ENCODE measurements around the gene COL7A1. TPM values are rescaled to one million over a fixed set of nuclear protein-coding genes. Genes with fewer than 3 reads are reported as not detected.

The COL7A1 gene
- total and polyA plus RNA-seq, 12 donors = 0.35 to 66.9 (median 3.1) TPM

- intact Hi-C loops (cut with DNase I) = no loop called here
- TF ChIP-seq POLR2A (IDR thresholded peaks at IDR 0.05) (no peak), CTCF (IDR thresholded peaks at IDR 0.05) (no peak)
Measured at GRCh38 chr3:48637305-48637704, 42.2 kb upstream of the COL7A1 start.

GRCh38 chr3:48636149-48636655 is 41.1 kb upstream of the COL7A1 start:
- peak overlapping the region in 3 of 4 donors; percentile 48 to 90 (median 89) for H3K4me3 ChIP-seq
- 33 to 43% (median 37%) methylated on average over 9 to 10 of the region's 10 CpGs for WGBS, 4 donors

More at GRCh38 chr3:48637305-48637704, 42.2 kb upstream of the COL7A1 start:
- no peak for DNase-seq
- no peak overlapping the region for H3K27ac ChIP-seq
- H3K4me1 ChIP-seq (replicated peaks in 1 of 2) = peaks cover 13 to 24% of the 10 kb centered on the region in 2 donors
- H3K4me3 ChIP-seq = no peak overlapping the region
- 59 to 71% (median 69%) methylated on average over 4 to 6 of the region's 6 CpGs for WGBS, 4 donors
- H3K9me3 ChIP-seq (replicated peaks in 1 of 3) = no peaks in the 10 kb centered on the region
- peaks cover 0 to 13% of the 10 kb centered on the region in 2 donors for H3K36me3 ChIP-seq (replicated peaks in 1 of 2)
- H3K27me3 ChIP-seq = no peaks in the 10 kb centered on the region

GRCh38 chr3:48635222-48636021 is 40.3 kb upstream of the COL7A1 start, which contains the start of gene SLC26A6:
SLC26A6 (minus strand) TSS chr3:48635461; CDS start chr3:48635393, 68 bp downstream.
- Histone ChIP-seq H3K4me3 (peak within 1 kb of the TSS; percentile 71 to 90 (median 80)), H3K27ac (peak within 1 kb of the TSS in 4 of 5 donors; percentile 65 to 88 (median 78)), H3K9me3 (replicated peaks in 1 of 3) (no peaks in the 10 kb centered on the region), H3K4me1 (replicated peaks in 1 of 2) (peaks cover 13 to 24% of the 10 kb centered on the region in 2 donors), H3K27me3 (no peaks in the 10 kb centered on the region), H3K36me3 (replicated peaks in 1 of 2) (peaks cover 0 to 15% of the 10 kb centered on the region in 2 donors)
- TF ChIP-seq POLR2A (IDR thresholded peaks at IDR 0.05) (peak; percentile 47 to 83), CTCF (IDR thresholded peaks at IDR 0.05) (peak; percentile 12 to 61 (median 48))
- DNase-seq = peak; percentile 95 to 98 (median 97)
- 0 to 1% (median 0%) methylated on average over 10 to 68 of the region's 68 CpGs for WGBS, 4 donors
- intact Hi-C loops (cut with DNase I) = no loop called here

More at GRCh38 chr3:48636149-48636655, 41.1 kb upstream of the COL7A1 start:
- H3K27me3 ChIP-seq = no peaks in the 10 kb centered on the region
- H3K36me3 ChIP-seq (replicated peaks in 1 of 2) = peaks cover 0 to 15% of the 10 kb centered on the region in 2 donors
- H3K27ac ChIP-seq = peak overlapping the region in 3 of 5 donors; percentile 77 to 88 (median 79)
- peaks cover 13 to 24% of the 10 kb centered on the region in 2 donors for H3K4me1 ChIP-seq (replicated peaks in 1 of 2)
- H3K9me3 ChIP-seq (replicated peaks in 1 of 3) = no peaks in the 10 kb centered on the region
- intact Hi-C loops (cut with DNase I) = no loop called here
- DNase-seq = no peak
- TF ChIP-seq CTCF (IDR thresholded peaks at IDR 0.05) (no peak), POLR2A (IDR thresholded peaks at IDR 0.05) (no peak)

GRCh38 chr3:48634661-48635221 is 39.6 kb upstream of the COL7A1 start:
- H3K4me3 ChIP-seq = peak overlapping the region; percentile 71 to 90 (median 80)
- WGBS, 4 donors = 3 to 28% (median 7%) methylated on average over 4 to 30 of the region's 30 CpGs
- H3K9me3 ChIP-seq (replicated peaks in 1 of 3) = no peaks in the 10 kb centered on the region
- H3K36me3 ChIP-seq (replicated peaks in 1 of 2) = peaks cover 0 to 17% of the 10 kb centered on the region in 2 donors
- peaks cover 13 to 24% of the 10 kb centered on the region in 2 donors for H3K4me1 ChIP-seq (replicated peaks in 1 of 2)
- intact Hi-C loops (cut with DNase I) = no loop called here
- peak; percentile 44 to 73 (median 60) for DNase-seq
- H3K27ac ChIP-seq = peak overlapping the region in 4 of 5 donors; percentile 65 to 88 (median 78)
- no peaks in the 10 kb centered on the region for H3K27me3 ChIP-seq
- TF ChIP-seq POLR2A (IDR thresholded peaks at IDR 0.05) (no peak), CTCF (IDR thresholded peaks at IDR 0.05) (no peak)

Data from adrenal gland (tissue), 12 donors.